ENCODE results near the gene C19orf47.
A peak's percentile ranks its signal among the peaks of the same experiment; 100 is the strongest.

Gene C19orf47

DNA sequence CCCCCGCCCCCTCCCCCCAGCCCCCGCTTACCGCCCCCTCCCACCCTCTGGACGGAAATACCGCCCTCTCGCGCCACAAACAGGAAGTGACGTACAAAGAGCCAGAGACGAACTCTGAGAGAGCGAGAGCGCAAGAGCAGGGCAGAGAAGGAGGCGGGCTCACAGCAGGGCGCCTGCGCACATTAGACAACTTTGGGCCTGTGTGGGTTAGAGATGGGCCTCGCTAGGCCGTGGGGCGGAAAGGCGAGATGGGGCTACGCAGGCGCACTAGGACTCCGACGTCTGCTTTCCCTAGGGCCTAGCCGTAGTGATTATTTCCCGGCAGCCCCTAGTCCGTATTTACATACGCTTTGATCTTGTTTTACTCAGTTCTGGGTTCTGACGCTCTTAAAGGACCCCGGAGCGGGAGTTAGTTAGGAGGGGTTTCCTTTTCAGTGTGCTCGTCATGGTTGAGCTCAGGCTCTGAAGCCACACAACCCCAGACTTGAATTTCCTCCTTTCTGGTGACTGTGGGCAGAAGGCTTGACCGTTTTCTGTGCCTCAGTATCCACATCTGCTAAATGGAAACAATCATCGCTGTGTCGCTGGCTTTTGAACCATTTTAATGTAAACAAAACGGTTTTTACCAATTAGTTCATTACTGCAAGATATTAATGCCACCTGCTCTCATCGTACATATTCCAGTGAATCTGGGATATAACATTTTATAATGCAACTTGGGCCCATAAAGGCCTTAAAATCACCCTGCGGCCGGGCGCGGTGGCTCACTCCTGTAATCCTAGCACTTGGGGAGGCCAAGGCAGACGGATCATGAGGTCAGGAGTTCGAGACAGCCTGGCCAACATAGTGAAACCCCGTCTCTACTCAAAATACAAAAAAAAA is 62.6 kb downstream of the C19orf47 start:
- Histone ChIP-seq H3K4me3 (ENCODE audit: low read depth, low read length) (peak overlapping the region; percentile 98), H3K9me3 (no peaks in the 10 kb centered on the region), H3K4me1 (peaks cover 3% of the 10 kb centered on the region; the same call in 1 of the 2 replicates), H3K27me3 (no peaks in the 10 kb centered on the region), H3K36me3 (no peaks in the 10 kb centered on the region; the same call in none of the 2 replicates)
- peak; percentile 98 for DNase-seq
- TF ChIP-seq CTCF (IDR thresholded peaks at IDR 0.05; ENCODE audit: low read depth, low read length) = no peak

DNA sequence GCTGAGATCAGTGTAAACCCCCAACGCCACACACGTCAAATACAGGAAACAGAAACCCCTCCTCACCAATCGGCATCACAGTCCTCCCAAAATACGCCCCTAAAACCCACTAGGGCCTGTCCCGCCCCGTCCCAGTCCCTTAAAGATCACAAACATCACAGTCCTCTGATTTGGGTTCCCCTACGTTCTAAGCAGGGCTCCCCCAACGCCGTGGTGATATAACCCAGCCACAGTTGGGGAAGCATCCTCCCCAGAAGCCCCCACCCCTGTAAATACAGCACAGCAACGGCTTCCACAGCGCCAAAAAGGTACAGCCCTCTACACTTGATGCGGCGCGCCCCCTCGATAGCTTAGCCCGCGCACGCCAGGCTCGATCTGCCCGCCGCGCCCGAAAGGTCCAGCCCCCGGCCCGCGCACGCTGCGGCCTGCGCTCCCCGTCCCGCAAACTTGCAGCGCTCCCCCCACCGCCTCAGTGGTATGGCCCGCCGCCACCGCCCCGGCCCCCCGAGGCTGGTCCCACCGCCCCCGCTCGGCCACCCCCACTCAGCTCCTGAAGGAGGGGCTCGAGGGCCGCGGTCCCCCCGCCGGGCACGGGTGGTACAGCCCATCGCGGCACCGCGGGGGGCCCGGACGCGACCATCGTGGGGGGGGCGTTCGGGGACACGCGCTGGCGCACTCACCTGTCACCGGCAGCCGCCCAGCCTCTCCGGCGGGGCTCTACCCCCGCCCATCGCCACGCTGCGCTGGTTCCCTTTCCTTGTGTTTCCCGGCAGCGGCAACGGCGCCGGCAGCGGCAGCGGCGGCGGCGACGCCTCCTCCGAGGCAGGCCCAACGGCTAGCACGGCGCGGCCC is 63.5 kb downstream of the C19orf47 start, which contains the start of gene AKT2:
AKT2 (minus strand) TSS at position 845 of the 852 bp plus-strand sequence. CDS start 20,078 bp downstream, outside the sequence.
- TF ChIP-seq CTCF (IDR thresholded peaks at IDR 0.05; ENCODE audit: low read depth, low read length) = no peak
- Histone ChIP-seq H3K4me1 (peaks cover 3% of the 10 kb centered on the region; the same call in 1 of the 2 replicates), H3K27me3 (no peaks in the 10 kb centered on the region), H3K36me3 (no peaks in the 10 kb centered on the region; the same call in none of the 2 replicates), H3K9me3 (no peaks in the 10 kb centered on the region), H3K4me3 (ENCODE audit: low read depth, low read length) (peak within 1 kb of the TSS; percentile 98)
- DNase-seq = peak; percentile 88

DNA sequence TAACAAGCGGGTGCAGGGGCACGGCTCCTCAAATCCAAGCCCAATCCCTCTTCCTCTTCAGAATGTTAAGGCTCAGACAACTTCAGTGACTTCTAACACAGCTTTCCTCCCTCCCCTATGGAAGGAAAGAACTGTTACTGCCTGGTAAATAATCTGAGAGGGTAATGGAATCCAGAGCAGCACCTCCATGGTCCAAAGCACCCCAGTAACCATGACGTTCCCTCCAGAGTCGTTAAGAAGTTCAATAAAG is 64.0 kb downstream of the C19orf47 start:
- no peaks in the 10 kb centered on the region for H3K9me3 ChIP-seq
- H3K36me3 ChIP-seq = no peaks in the 10 kb centered on the region; the same call in none of the 2 replicates
- peak overlapping the region; percentile 98 for H3K4me3 ChIP-seq (ENCODE audit: low read depth, low read length)
- DNase-seq = no peak
- H3K27me3 ChIP-seq = no peaks in the 10 kb centered on the region
- H3K4me1 ChIP-seq = peaks cover 3% of the 10 kb centered on the region; the same call in 1 of the 2 replicates
- TF ChIP-seq CTCF (IDR thresholded peaks at IDR 0.05; ENCODE audit: low read depth, low read length) = no peak

GRCh38 chr19:40283414-40284250 is 64.6 kb downstream of the C19orf47 start:
- Histone ChIP-seq H3K9me3 (no peaks in the 10 kb centered on the region), H3K27me3 (no peaks in the 10 kb centered on the region), H3K4me1 (peaks cover 3% of the 10 kb centered on the region; the same call in 1 of the 2 replicates), H3K4me3 (ENCODE audit: low read depth, low read length) (peak overlapping the region; percentile 98), H3K36me3 (no peaks in the 10 kb centered on the region; the same call in none of the 2 replicates)
- 0 out of 2 replicates have a peak, but pooled peaks have one; percentile 1 for TF ChIP-seq CTCF (IDR thresholded peaks at IDR 0.05; ENCODE audit: low read depth, low read length)
- DNase-seq = no peak

- Histone ChIP-seq H3K9me3 (no peaks in the 10 kb centered on the region), H3K36me3 (no peaks in the 10 kb centered on the region; the same call in none of the 2 replicates), H3K27me3 (no peaks in the 10 kb centered on the region), H3K4me1 (peaks cover 3% of the 10 kb centered on the region; the same call in 1 of the 2 replicates), H3K4me3 (ENCODE audit: low read depth, low read length) (no peak overlapping the region)
- DNase-seq = no peak
- no peak for TF ChIP-seq CTCF (IDR thresholded peaks at IDR 0.05; ENCODE audit: low read depth, low read length)
Observed at GRCh38 chr19:40282920-40283319, 65.3 kb downstream of the C19orf47 start.

Measured in BE2C (cell line).